CD1c-positive myeloid dendritic cell (primary cell): Measurements from ENCODE around the gene FIGN.

Experiments used
- DNase-seq: peaks from one replicate; pipeline ENCODE4 v3.0.0-alpha.2; 2016; ENCODE audit errors: extremely low spot score

FIGN gene, protein sequence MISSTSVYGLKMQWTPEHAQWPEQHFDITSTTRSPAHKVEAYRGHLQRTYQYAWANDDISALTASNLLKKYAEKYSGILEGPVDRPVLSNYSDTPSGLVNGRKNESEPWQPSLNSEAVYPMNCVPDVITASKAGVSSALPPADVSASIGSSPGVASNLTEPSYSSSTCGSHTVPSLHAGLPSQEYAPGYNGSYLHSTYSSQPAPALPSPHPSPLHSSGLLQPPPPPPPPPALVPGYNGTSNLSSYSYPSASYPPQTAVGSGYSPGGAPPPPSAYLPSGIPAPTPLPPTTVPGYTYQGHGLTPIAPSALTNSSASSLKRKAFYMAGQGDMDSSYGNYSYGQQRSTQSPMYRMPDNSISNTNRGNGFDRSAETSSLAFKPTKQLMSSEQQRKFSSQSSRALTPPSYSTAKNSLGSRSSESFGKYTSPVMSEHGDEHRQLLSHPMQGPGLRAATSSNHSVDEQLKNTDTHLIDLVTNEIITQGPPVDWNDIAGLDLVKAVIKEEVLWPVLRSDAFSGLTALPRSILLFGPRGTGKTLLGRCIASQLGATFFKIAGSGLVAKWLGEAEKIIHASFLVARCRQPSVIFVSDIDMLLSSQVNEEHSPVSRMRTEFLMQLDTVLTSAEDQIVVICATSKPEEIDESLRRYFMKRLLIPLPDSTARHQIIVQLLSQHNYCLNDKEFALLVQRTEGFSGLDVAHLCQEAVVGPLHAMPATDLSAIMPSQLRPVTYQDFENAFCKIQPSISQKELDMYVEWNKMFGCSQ

GRCh38 chr2:163735685-163736432 is at the start of gene FIGN:
FIGN (minus strand) TSS chr2:163736008; CDS start chr2:163734927, 1,081 bp downstream.
- DNase-seq = no peak

DNA sequence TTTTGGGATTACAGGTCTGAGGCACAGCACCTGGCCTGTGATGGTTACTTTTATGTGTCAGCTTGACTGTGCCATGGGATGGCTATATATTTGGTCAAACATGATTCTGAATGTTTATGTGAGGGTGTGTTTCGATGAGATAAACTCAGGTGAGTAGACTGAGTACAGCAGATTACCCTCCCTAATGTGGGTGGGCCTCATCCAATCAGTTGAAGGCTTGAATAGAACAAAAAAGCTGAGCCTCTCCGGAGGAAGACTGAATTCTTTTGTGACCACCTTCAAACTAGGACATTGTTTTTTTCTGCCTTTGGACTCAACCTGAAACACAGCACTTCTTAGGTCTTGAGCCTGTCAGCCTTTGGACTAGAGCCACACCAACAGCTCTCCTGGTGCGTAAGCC is 49.4 kb upstream of the FIGN start:
- DNase-seq = no peak

DNA sequence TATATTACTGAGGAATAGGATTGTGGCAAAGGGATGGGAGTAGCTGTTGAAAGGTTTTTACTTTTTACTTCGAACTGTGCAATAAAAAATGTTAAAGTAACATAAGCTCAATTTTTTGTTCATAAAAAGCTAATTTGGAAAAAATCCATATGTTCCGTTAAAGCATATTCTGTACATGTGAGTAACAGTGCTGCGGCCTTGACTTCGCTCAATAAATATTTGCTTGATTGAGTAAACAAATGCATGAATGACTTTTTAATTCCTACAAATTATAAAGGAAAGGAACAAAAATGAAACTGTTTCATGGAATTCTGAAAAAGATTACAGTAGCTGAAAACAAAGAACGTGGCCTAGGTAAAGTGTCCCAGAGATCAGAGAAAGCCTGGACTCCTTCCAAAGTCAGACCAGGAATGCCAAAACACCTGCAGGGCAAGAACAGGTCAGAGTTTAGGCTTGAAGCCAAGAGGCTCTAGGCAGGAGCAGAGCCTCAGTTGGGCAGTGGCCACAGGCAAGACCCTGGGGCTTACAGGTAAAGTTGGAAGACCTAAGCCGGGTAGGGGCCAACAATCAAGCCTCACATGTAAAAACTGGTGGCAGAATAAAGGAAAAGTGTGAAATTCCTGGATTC is 44.3 kb upstream of the FIGN start:
- DNase-seq = no peak

- DNase-seq = no peak
Measured at GRCh38 chr2:163778045-163778781, 42.4 kb upstream of the FIGN start.

- DNase-seq = no peak
Measured at GRCh38 chr2:163775304-163775703, 39.5 kb upstream of the FIGN start.

DNA sequence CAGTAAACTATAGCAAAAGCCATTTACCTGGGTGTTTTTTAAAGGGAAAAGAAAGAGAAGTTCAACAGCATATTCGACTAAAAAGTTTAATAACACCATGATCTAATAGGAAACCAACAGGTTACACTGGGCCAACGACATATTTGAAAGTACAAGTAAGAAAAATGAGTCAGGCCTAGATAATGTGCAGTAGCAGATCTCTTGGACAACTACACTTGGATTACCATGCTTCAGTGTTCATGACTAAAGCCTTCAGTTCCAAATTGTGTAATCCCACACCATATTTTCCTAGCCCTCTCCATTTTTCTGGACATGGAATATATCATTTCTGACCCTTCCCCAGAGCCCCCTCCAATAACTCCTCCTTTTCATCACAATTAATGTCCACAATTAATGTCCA is 39.1 kb upstream of the FIGN start:
- no peak for DNase-seq

- DNase-seq = no peak
Measured at GRCh38 chr2:163773276-163773675, 37.5 kb upstream of the FIGN start.

DNA sequence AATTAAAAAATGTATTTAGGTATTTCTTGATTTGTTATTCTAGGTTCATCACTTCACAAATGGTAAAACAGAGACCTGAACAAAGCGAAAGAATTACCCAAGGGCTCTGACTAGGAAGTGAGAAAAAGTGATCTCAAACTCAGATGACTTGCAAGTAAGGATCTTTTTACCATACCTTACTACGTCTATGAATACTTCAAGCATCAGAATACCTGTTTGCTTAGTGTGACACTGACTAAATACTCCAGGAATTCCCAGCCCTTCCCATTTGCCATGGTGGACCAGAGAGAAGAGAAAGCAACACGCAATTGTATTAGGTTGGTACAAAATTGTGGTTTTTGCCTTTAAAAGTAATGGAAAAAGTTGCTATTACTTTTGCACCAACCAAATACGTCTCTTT is 35.8 kb upstream of the FIGN start:
- no peak for DNase-seq

DNA sequence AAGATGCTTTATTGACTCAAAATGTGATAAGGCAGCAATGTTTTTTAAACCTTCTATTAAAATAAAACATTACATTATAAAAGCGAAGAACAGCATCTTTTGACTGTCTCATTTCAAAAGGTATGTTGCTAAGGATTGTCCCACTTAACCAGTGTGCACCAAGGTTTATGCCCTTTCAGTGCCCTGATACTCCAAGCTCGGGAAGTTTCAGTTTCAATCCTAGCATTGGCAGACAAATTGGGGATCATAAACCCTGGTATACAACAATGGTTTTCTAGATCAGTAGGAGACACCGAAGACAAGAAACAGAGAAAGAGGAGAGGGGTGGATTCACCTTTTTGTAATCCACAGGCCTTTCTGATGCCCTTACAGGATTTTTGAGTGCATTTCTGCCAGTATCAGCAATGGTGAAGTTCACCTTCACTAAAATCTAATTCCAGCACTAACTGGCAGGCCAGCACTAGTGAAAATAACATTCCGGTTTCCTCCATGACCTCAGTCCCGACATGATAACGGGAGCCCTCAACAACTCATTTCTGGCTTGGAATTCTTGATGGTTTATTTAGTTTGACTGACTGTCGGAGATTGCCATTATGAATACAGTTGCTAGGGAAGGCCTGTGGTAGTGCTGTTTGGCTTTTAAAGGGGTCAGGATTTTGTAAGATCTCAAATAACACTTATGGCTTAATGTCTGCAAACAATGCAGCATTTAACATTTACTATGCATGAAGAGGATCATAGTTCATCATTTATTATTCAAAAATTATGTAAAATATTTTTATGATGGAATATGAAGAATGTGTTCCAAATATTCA is 33.3 kb upstream of the FIGN start:
- no peak for DNase-seq

DNA sequence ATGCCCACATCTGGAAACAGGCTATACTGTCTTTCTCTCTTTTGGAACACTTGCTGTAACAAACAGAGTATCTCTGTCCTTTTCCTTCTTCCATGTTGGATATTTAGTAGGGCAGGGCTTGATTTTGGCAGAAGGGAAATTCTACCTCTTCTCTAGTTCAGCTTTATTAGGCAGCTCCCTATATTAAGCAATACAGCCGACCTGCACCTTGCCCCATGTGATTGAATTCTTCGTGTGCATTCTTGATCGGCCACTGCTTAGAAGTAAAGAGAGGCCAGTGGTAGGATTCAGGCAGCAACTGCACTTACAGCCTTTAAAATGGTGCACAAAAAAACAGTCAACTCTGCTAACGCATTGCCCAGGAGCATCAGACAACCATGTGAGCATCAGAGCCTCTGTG is 31.3 kb upstream of the FIGN start:
- DNase-seq = no peak

GRCh38 chr2:163764566-163764965 is 28.8 kb upstream of the FIGN start:
- DNase-seq = no peak

DNA sequence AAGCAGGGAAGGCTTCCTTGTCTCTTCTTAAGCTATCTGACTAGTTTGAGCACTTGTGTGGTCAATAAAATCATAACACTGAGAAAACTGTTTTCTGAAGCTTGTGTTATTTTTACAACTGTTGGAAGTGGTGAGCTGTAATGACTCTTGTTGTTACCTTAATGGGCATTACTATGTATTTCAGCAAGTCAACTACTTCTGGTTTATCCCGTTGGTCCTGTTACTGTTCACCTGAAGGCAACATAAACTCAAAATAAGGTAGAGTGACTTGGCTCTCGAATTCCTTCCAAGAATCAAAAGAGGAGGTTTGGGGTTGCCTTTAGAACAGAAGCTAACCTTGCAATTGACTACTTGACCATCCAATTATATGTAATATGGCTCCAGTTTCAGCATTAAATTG is 23.2 kb upstream of the FIGN start:
- no peak for DNase-seq

DNA sequence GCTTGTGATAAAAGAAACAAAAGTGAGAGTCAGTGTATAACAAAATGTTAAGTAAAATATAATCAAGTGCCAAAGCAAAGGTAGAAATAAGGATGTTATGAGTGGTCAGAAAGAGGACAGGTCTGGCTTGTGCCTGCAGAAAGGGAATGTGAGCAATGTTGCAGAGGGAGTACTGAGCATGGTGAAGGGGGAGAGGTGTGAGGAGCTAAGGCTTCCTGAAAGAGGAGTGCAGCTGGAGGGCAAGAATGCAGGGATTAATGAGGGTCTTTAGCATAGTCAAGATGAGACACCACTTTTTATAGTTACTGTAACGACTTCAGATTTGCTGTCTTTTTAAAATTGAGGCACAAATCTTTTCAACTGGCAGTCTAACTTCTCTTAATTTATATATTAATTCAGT is 22.0 kb upstream of the FIGN start:
- no peak for DNase-seq

- no peak for DNase-seq
Measured at GRCh38 chr2:163756588-163756987, 20.8 kb upstream of the FIGN start.

DNA sequence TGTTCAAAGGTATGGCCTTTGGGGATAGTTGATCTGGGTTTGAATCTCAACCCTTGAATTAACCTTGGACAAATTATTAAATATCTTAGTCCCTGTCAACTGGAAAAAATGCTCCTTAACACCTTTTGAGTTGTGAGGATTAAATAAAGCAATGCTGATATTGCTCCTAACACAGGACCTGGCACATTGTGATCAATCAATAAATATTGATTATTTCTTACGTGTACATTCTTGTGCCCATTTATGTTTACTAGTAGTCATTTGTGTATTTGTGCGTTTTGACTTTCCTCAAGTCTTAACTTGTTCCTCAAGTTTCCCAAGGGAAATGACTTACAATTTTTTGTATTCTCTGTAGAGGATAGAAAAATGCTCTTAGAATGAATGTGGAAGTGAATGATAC is 19.6 kb upstream of the FIGN start:
- DNase-seq = no peak

DNA sequence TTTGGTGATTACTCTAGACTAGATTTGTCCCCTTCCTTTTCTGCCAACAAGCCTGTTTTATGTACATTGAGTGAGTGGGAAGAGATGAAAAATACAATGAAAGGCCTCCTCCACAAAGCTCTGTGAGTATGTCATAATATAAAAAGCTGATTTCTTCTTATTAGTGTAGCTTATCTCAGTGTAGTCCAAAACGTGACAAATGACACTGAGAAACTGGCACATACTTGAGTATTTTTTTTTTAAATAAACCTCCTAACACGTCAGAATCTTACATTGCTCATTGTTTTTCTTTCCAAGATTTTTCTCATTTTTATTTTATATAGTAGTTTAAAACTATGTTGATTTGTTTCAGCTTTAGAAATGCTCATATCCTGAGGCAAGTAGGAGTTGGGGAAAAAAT is 17.9 kb upstream of the FIGN start:
- no peak for DNase-seq

- no peak for DNase-seq
Measured at GRCh38 chr2:163752267-163752666, 16.5 kb upstream of the FIGN start.

DNA sequence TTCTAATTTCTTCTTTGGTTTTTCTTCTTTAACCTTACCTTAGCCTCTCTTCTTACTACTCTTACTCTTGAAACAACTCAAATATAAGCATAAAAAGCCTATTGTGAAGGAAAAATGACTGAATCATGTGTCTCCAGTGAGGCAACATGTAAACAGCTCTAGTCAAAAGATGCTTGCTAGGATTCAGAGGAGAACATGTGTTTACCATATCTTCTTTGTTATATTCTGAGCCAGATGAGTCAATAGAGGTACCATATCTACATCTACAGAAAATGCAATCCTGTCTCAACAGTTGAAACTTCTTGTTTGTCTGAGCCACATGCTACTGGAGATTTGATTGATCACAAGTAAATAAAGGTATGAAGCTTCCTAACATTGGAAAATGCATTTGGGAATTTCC is 15.9 kb upstream of the FIGN start:
- DNase-seq = no peak

DNA sequence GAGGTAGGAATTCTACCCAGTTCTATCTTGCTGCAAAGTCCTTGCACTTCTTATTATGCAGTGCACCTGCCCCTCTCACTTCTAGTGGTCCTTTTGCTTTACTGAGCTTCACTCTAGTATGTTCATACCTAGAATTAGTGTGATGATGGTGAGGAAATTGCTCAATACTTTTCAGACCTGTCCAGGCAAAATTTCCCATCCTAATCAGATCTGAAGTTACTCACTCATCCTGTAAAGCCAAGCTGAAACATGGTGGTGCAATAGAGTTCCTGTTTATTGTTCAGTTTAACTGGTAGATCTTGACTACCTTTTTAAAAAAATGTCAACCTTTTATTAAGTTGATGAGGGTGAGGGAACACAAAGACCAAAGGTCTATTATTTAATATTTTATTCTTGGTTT is 12.6 kb upstream of the FIGN start:
- no peak for DNase-seq

GRCh38 chr2:163741435-163741834 is 5.6 kb upstream of the FIGN start:
- no peak for DNase-seq

GRCh38 chr2:163737563-163737962 is 1.8 kb upstream of the FIGN start:
- DNase-seq = no peak
